HCT116 (cell line): ENCODE data around the gene PTPMT1.

ENCODE experiments used
- CTCF ChIP-seq, 3 experiments: fragments of 200-600 bp in 1 of 3; sonication (generic) in 1 of 3; IDR thresholded peaks in 2 of 3; conservative IDR thresholded peaks in 1 of 3; 2 replicates each; pipeline ENCODE4 v1.5.1; 2012 to 2017; ENCODE audit warnings: low read depth in 2 of 3, low read length in 2 of 3, antibody characterized with exemption in 1 of 3, borderline replicate concordance in 1 of 3, control low read depth in 1 of 3, mild to moderate bottlenecking in 1 of 3, mixed read lengths in 1 of 3, mixed run types in 1 of 3, moderate library complexity in 1 of 3; ENCODE audit not compliant: insufficient read depth in 1 of 3
- ELF1 ChIP-seq: IDR thresholded peaks from 2 replicates; pipeline ENCODE4 v1.6.1; 2012; ENCODE audit warnings: low read depth, borderline replicate concordance
- EZH2 ChIP-seq: fragments of 200-600 bp; sonication (generic); IDR thresholded peaks from 2 replicates; pipeline ENCODE4 v1.6.1; 2017; ENCODE audit warnings: antibody characterized with exemption, mixed run types
- JUND ChIP-seq: IDR thresholded peaks from 2 replicates; pipeline ENCODE4 v1.6.1; 2012
- MAX ChIP-seq: IDR thresholded peaks from 2 replicates; pipeline ENCODE4 v1.6.1; 2012
- POLR2A ChIP-seq: IDR thresholded peaks from 2 replicates; pipeline ENCODE4 v1.7.0; 2011; ENCODE audit warnings: borderline replicate concordance; ENCODE audit not compliant: insufficient read depth, insufficient read length; ENCODE audit errors: extremely low read depth
- POLR2AphosphoS5 ChIP-seq: IDR thresholded peaks from 2 replicates; pipeline ENCODE4 v1.6.1; 2011; ENCODE audit warnings: mild to moderate bottlenecking, low read depth, low read length, moderate library complexity
- REST ChIP-seq: IDR thresholded peaks from 2 replicates; pipeline ENCODE4 v1.6.1; 2012; ENCODE audit warnings: low read depth
- YY1 ChIP-seq: IDR thresholded peaks from 2 replicates; pipeline ENCODE4 v1.6.1; 2011; ENCODE audit warnings: low read length, low read depth, moderate library complexity, mild to moderate bottlenecking; ENCODE audit not compliant: insufficient replicate concordance; ENCODE audit errors: extremely low read depth
- ZNF274 ChIP-seq: fragments of 200-500 bp; sonication (Bioruptor generic); IDR thresholded peaks from 2 replicates; pipeline ENCODE4 v1.6.1; 2014; ENCODE audit warnings: mild to moderate bottlenecking, low read depth, low read length, inconsistent platforms
- TF ChIP-seq, protein P1 (sequence below): IDR thresholded peaks from 2 replicates; pipeline ENCODE4 v1.6.1; 2012
- TF ChIP-seq, protein P2 (sequence below): IDR thresholded peaks from 2 replicates; pipeline ENCODE4 v1.6.1; 2011; ENCODE audit warnings: mild to moderate bottlenecking, low read length, moderate library complexity; ENCODE audit not compliant: insufficient replicate concordance; ENCODE audit errors: extremely low read depth

- TF ChIP-seq CTCF (IDR thresholded peaks at IDR 0.05 in 2 of 3, conservative IDR thresholded peaks at IDR 0.05 in 1 of 3; ENCODE audit: borderline replicate concordance in 1 of 3, insufficient read depth in 1 of 3, low read depth in 2 of 3, low read length in 2 of 3) (no peak), MAX (no peak), EZH2 (no peak), POLR2A (no peak), ELF1 (no peak), ZNF274 (no peak), REST (no peak), JUND (no peak), YY1 (no peak), POLR2AphosphoS5 (no peak)
- TF ChIP-seq, protein P1, sequence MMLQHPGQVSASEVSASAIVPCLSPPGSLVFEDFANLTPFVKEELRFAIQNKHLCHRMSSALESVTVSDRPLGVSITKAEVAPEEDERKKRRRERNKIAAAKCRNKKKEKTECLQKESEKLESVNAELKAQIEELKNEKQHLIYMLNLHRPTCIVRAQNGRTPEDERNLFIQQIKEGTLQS, result no peak
- TF ChIP-seq, protein P2, sequence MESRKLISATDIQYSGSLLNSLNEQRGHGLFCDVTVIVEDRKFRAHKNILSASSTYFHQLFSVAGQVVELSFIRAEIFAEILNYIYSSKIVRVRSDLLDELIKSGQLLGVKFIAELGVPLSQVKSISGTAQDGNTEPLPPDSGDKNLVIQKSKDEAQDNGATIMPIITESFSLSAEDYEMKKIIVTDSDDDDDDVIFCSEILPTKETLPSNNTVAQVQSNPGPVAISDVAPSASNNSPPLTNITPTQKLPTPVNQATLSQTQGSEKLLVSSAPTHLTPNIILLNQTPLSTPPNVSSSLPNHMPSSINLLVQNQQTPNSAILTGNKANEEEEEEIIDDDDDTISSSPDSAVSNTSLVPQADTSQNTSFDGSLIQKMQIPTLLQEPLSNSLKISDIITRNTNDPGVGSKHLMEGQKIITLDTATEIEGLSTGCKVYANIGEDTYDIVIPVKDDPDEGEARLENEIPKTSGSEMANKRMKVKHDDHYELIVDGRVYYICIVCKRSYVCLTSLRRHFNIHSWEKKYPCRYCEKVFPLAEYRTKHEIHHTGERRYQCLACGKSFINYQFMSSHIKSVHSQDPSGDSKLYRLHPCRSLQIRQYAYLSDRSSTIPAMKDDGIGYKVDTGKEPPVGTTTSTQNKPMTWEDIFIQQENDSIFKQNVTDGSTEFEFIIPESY, result no peak
Measured at GRCh38 chr11:47516984-47517853, 48.2 kb upstream of the PTPMT1 start.
